Activated CD4-positive, alpha-beta T cell treated with anti-CD3 and anti-CD28 coated beads for 36 hours (primary cell): ENCODE measurements around the gene KMT5C. TPM values are rescaled to one million over a fixed set of nuclear protein-coding genes. Genes with fewer than 3 reads are reported as not detected.
A peak's percentile ranks its signal among the peaks of the same experiment; 100 is the strongest.

ENCODE experiments used
- ATAC-seq: fragments of 200-7000 bp; cut with Tn5 transposase; one replicate; pipeline ENCODE4 v1.10.0; 2021; ENCODE audit warnings: mild to moderate bottlenecking, moderate library complexity
- CTCF ChIA-PET: fragments of 350-600 bp; sonication (Branson Sonifier 250); formaldehyde crosslinking; loops from one replicate; lab custom pipeline; 2021; ENCODE audit warnings: antibody characterized with exemption; lab: Charles Lee
- POLR2A ChIA-PET: fragments of 350-600 bp; sonication (Branson Sonifier 250); formaldehyde crosslinking; loops from one replicate; lab custom pipeline; 2021; ENCODE audit warnings: antibody characterized with exemption, inconsistent platforms; lab: Charles Lee
- DNase-seq: peaks from one replicate; pipeline ENCODE4 v3.0.0-alpha.2; 2020
- H3K27ac Mint-ChIP-seq: one replicate; pipeline ENCODE4 v1.8.0; 2021; ENCODE audit warnings: mixed read lengths
- H3K27me3 Mint-ChIP-seq: one replicate; pipeline ENCODE4 v1.8.0; 2021; ENCODE audit warnings: mixed read lengths
- H3K36me3 Mint-ChIP-seq: one replicate; pipeline ENCODE4 v1.8.0; 2021; ENCODE audit warnings: low read depth, mixed read lengths
- H3K4me1 Mint-ChIP-seq: one replicate; pipeline ENCODE4 v1.8.0; 2021; ENCODE audit warnings: mixed read lengths
- H3K4me3 Mint-ChIP-seq: one replicate; pipeline ENCODE4 v1.8.0; 2021; ENCODE audit warnings: mild to moderate bottlenecking, moderate library complexity, mixed read lengths
- H3K9me3 Mint-ChIP-seq: one replicate; pipeline ENCODE4 v1.8.0; 2021; ENCODE audit warnings: low read depth, mixed read lengths
- intact Hi-C, 2 experiments: fragments of 100-400 bp; cut with DNase I in 1 of 2; cut with micrococcal nuclease in 1 of 2; formaldehyde crosslinking; loops; one replicate each; pipeline versions ENCODE4 v1.14.2 to v1.15.1; 2022 to 2024; cut with DNase I, micrococcal nuclease
- total RNA-seq, 2 experiments: library from RNA; stranded (reverse); gene quantifications; one replicate each; pipeline ENCODE4 v1.2.3, GENCODE V29; 2021

The KMT5C gene
- total RNA-seq, 2 experiments from 2014 or later, result 27.5 to 32.3 TPM

DNA sequence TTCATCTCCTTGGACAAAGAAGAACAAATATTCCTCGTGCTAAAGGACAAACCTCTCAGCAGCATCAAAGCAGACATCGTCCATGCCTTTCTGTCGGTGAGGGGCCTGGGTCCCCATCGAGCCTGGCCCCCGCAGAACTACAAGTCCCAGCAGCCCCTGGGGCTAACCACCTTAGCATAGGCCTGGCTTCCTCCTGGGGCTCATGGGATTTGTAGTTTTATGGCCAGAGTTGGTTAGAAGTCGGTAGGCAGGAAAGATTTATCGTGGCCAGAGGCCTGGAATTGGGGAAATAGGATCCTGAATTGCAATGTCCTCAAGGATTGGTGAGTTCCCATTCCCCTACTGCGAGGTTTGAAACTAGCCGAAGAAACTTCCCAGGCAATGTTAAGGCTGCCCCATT lies 34.2 kb upstream of the KMT5C start:
- Mint-ChIP-seq H3K36me3 (no peaks in the 10 kb centered on the region), H3K4me3 (no peak overlapping the region), H3K4me1 (peaks cover 6% of the 10 kb centered on the region), H3K27ac (no peak overlapping the region), H3K27me3 (no peaks in the 10 kb centered on the region), H3K9me3 (no peaks in the 10 kb centered on the region)
- intact Hi-C loops, result no loop called here
- DNase-seq (peak; percentile 75), ATAC-seq (peak; percentile 71)
- POLR2A ChIA-PET, result no interaction called here
- CTCF ChIA-PET, result interaction anchor here (0.5 kb wide), 1 partner anchor 14 kb away, joined by 3 read pairs; no protein-coding TSS in a partner anchor

- intact Hi-C loops, result no loop called here
- no peak overlapping the region for H3K27ac Mint-ChIP-seq
- CTCF ChIA-PET, result interaction anchor here (0.5 to 0.7 kb wide), 2 partner anchors 15 to 70 kb away, joined by 3 read pairs; partner anchors contain the start of gene TMEM190
- H3K9me3 Mint-ChIP-seq, result no peaks in the 10 kb centered on the region
- ATAC-seq, result no peak
- H3K4me3 Mint-ChIP-seq, result no peak overlapping the region
- peaks cover 6% of the 10 kb centered on the region for H3K4me1 Mint-ChIP-seq
- no peaks in the 10 kb centered on the region for H3K27me3 Mint-ChIP-seq
- H3K36me3 Mint-ChIP-seq, result no peaks in the 10 kb centered on the region
- DNase-seq, result no peak
- POLR2A ChIA-PET, result no interaction called here
These were observed 33.6 kb upstream of the KMT5C start for GRCh38 chr19:55305983-55306562.

DNA sequence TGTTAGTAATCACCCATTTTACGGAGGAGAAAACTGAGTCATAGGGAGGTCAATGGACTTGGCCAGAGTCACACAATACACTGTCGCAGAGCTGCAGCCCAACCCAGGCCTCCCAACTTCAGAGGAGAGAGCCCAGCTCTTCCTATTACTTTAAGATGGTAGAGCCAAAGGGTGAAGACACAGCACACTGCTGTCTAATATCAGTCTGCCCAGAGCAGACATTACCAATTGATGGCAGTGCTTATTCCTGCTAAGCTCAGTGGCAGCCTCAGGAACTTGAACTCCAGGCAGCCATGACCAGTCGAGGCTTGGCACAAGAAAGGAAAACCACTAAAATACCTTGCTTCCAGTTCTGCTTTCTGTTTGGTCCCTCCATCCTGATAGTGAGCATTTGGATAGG lies 33.0 kb upstream of the KMT5C start:
- Mint-ChIP-seq H3K27me3 (no peaks in the 10 kb centered on the region), H3K4me1 (peaks cover 2% of the 10 kb centered on the region), H3K27ac (no peak overlapping the region), H3K36me3 (no peaks in the 10 kb centered on the region), H3K9me3 (no peaks in the 10 kb centered on the region), H3K4me3 (no peak overlapping the region)
- DNase-seq (no peak), ATAC-seq (no peak)
- CTCF ChIA-PET, result interaction anchor here (0.7 kb wide), 1 partner anchor 70 kb away, joined by 3 read pairs; the partner anchor contains the start of gene TMEM190
- intact Hi-C loops, result no loop called here
- POLR2A ChIA-PET, result no interaction called here

DNA sequence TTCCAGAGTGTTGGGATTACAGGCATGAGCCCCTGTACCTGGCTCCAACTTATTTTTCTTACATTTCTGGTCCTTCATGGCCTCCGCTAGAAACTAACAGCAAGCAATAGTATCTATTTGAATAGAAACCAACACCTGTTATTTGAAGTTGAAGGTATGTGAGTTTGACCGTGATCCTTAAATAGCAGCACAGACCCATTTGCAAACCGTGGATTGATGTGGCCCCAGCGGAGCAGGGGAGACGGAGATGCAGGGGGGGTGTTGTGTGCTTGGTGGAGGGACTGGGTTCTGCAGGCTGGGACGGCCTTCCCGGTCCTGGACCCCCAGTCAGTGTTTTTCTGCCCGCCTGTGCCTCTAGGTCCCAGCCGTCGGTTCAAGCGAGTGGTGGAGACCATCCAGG lies 31.4 kb upstream of the KMT5C start:
- Mint-ChIP-seq H3K9me3 (no peaks in the 10 kb centered on the region), H3K4me3 (no peak overlapping the region), H3K27me3 (no peaks in the 10 kb centered on the region), H3K36me3 (no peaks in the 10 kb centered on the region), H3K27ac (no peak overlapping the region), H3K4me1 (no peaks in the 10 kb centered on the region)
- POLR2A ChIA-PET, result no interaction called here
- CTCF ChIA-PET, result no interaction called here
- intact Hi-C loops, result no loop called here
- ATAC-seq (no peak), DNase-seq (no peak)

GRCh38 chr19:55309448-55309847 lies 30.2 kb upstream of the KMT5C start:
- Mint-ChIP-seq H3K36me3 (no peaks in the 10 kb centered on the region), H3K9me3 (no peaks in the 10 kb centered on the region), H3K27ac (no peak overlapping the region), H3K27me3 (no peaks in the 10 kb centered on the region), H3K4me1 (no peaks in the 10 kb centered on the region), H3K4me3 (no peak overlapping the region)
- CTCF ChIA-PET, result interaction anchor here (0.6 kb wide), 1 partner anchor 479 kb away, joined by 3 read pairs; no protein-coding TSS in a partner anchor
- intact Hi-C loops, result no loop called here
- DNase-seq, result no peak
- POLR2A ChIA-PET, result no interaction called here
- no peak for ATAC-seq

DNA sequence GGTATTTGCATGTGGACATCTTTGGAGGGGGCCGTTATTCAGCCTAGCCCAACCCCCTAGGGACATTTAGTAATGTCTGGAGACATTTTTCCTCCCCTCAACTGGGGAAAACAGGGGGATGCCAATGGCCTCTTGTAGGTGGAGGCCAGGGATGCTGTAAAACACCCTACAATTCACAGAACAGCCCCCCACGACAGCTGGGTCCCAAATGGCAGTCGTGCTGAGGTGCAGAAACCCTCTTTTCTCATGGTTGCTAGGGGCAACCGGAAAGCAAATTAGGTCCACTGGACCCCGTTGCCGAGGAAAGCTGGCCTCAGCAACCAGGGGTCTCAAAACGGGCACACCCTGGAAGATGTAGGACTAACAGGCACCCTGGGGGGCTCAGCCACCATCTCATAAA lies 29.2 kb upstream of the KMT5C start:
- no peak overlapping the region for H3K4me3 Mint-ChIP-seq
- no peak overlapping the region for H3K27ac Mint-ChIP-seq
- H3K4me1 Mint-ChIP-seq, result no peaks in the 10 kb centered on the region
- no peaks in the 10 kb centered on the region for H3K27me3 Mint-ChIP-seq
- H3K36me3 Mint-ChIP-seq, result no peaks in the 10 kb centered on the region
- POLR2A ChIA-PET, result no interaction called here
- no peaks in the 10 kb centered on the region for H3K9me3 Mint-ChIP-seq
- CTCF ChIA-PET, result interaction anchor here (0.7 kb wide), 1 partner anchor 9 kb away, joined by 3 read pairs; no protein-coding TSS in a partner anchor
- DNase-seq (no peak), ATAC-seq (no peak)
- intact Hi-C loops, result no loop called here

DNA sequence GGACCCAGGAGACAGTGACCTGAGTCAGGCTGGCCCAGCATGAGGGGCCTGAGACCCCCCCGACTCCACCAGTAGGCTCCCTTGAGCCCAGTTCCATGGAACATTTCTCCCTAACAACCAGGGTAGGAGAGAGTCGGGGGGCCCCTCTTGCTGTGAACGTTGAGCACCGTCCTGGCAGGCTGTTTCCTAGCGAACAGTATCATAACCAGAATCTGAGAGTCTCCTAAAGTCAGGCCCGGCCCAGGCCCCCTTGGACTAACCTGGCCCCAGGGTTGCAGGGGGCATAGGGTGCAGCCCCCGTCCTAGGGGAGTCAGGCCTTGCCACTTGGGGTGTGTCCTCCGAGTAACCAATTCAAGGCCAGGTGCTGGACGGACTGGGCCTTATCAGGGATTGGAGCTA lies 28.3 kb upstream of the KMT5C start:
- POLR2A ChIA-PET, result no interaction called here
- CTCF ChIA-PET, result no interaction called here
- Mint-ChIP-seq H3K36me3 (no peaks in the 10 kb centered on the region), H3K4me3 (no peak overlapping the region), H3K27me3 (no peaks in the 10 kb centered on the region), H3K27ac (no peak overlapping the region), H3K9me3 (no peaks in the 10 kb centered on the region), H3K4me1 (no peaks in the 10 kb centered on the region)
- ATAC-seq, result no peak
- no peak for DNase-seq
- intact Hi-C loops, result no loop called here

- ChIA-PET CTCF (no interaction called here), POLR2A (no interaction called here)
- Mint-ChIP-seq H3K9me3 (no peaks in the 10 kb centered on the region), H3K27ac (no peak overlapping the region), H3K27me3 (no peaks in the 10 kb centered on the region), H3K4me1 (no peaks in the 10 kb centered on the region), H3K36me3 (no peaks in the 10 kb centered on the region), H3K4me3 (no peak overlapping the region)
- intact Hi-C loops, result no loop called here
- ATAC-seq (no peak), DNase-seq (no peak)
These were observed 27.9 kb upstream of the KMT5C start for GRCh38 chr19:55311797-55312196.

- Mint-ChIP-seq H3K27ac (no peak overlapping the region), H3K4me1 (no peaks in the 10 kb centered on the region), H3K9me3 (no peaks in the 10 kb centered on the region), H3K27me3 (no peaks in the 10 kb centered on the region), H3K36me3 (no peaks in the 10 kb centered on the region), H3K4me3 (no peak overlapping the region)
- CTCF ChIA-PET, result no interaction called here
- DNase-seq (no peak), ATAC-seq (no peak)
- POLR2A ChIA-PET, result no interaction called here
- intact Hi-C loops, result no loop called here
These were observed 26.8 kb upstream of the KMT5C start for GRCh38 chr19:55312621-55313512.

GRCh38 chr19:55314396-55314795 lies 25.3 kb upstream of the KMT5C start:
- H3K4me3 Mint-ChIP-seq, result no peak overlapping the region
- no peaks in the 10 kb centered on the region for H3K27me3 Mint-ChIP-seq
- H3K9me3 Mint-ChIP-seq, result no peaks in the 10 kb centered on the region
- DNase-seq (no peak), ATAC-seq (no peak)
- H3K27ac Mint-ChIP-seq, result no peak overlapping the region
- no peaks in the 10 kb centered on the region for H3K36me3 Mint-ChIP-seq
- ChIA-PET POLR2A (no interaction called here), CTCF (no interaction called here)
- intact Hi-C loops, result no loop called here
- H3K4me1 Mint-ChIP-seq, result no peaks in the 10 kb centered on the region

DNA sequence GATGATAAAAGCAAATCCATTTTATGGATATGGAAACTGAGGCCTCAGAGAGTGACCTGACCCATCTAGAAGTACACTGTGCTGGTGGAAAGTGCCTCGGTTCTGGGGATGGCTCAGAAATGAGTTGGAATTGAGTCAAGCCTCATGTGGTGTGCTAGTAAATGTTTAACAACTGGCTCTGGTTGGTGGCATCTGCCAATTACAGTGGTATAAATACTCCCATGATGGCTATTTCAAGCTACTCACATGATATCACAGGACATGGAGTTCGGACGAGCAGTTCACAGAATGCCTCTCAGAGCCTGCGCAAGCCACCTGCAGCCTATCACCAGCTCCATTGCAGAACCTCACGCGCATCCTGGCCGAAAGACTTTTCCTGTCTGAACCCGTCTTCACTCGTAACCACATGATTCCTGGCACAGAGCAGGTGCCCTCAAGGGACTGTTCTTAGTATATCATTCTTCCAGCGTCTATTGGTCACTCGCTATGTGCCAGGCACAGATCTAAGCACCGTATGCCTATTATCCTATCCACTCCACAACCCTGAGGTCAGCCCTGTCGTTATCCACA lies 23.6 kb upstream of the KMT5C start:
- no peaks in the 10 kb centered on the region for H3K4me1 Mint-ChIP-seq
- H3K36me3 Mint-ChIP-seq, result no peaks in the 10 kb centered on the region
- DNase-seq (no peak), ATAC-seq (no peak)
- H3K4me3 Mint-ChIP-seq, result no peak overlapping the region
- no peaks in the 10 kb centered on the region for H3K27me3 Mint-ChIP-seq
- H3K27ac Mint-ChIP-seq, result no peak overlapping the region
- intact Hi-C loops, result no loop called here
- ChIA-PET CTCF (interaction anchor here (0.6 kb wide), 1 partner anchor 137 kb away, joined by 4 read pairs; no protein-coding TSS in a partner anchor), POLR2A (no interaction called here)
- H3K9me3 Mint-ChIP-seq, result no peaks in the 10 kb centered on the region
